ENCODE results near the gene KCNF1. TPM values are rescaled to one million over a fixed set of nuclear protein-coding genes. Genes with fewer than 3 reads are reported as not detected.
A peak's percentile ranks its signal among the peaks of the same experiment; 100 is the strongest.

Gene KCNF1
- polyA plus RNA-seq, 3 donors = not detected

DNA sequence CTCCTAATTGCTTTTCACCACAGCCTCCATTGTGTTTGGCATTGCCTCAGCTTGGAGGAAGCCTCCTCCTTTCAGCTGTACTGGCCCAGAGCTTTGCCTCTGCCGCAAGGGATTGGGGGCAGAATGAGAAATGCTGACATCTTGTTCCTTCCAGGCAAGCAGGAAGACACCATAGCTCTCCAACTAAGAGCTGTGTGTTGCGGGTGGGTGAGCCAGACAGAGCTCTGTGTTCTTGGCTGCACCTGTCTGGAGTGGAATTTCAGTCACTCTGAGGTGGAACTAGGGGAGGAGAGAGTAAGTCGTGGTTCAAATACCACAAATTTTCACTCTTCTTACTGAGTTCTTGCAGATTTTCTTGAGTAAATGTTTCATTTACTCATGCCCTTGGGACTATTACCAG, 36.6 kb upstream of the KCNF1 start:
- WGBS (ENCODE audit: insufficient coverage) = 100% methylated on average over 1 of the region's 3 CpGs
- no peak for TF ChIP-seq CTCF (IDR thresholded peaks at IDR 0.05)
- no peak for DNase-seq
- H4K20me1 ChIP-seq (ENCODE audit: insufficient read depth, low read length) = no peaks in the 10 kb centered on the region
- no peak overlapping the region for H3K4me3 ChIP-seq (replicated peaks in 1 of 3; ENCODE audit: low read depth in 2 of 3, low read length in 3 of 3)
- H3K9me3 ChIP-seq (replicated peaks in 1 of 2; ENCODE audit: control insufficient read depth in 1 of 2, insufficient read depth in 1 of 2, low read length in 2 of 2) = peaks cover 0 to 4% of the 10 kb centered on the region in 2 donors
- H3K79me2 ChIP-seq (ENCODE audit: insufficient read depth, low read length) = no peaks in the 10 kb centered on the region
- H3K4me2 ChIP-seq (replicated peaks; ENCODE audit: extremely low read depth, low read length, poor library complexity, severe bottlenecking) = no peak overlapping the region
- H3K4me1 ChIP-seq (ENCODE audit: control insufficient read depth in 1 of 2, insufficient read depth in 2 of 2, low read length in 2 of 2) = peaks cover 24 to 31% of the 10 kb centered on the region in 2 donors
- no peak overlapping the region for H3K4me3 Mint-ChIP-seq
- no peak overlapping the region for H2AFZ ChIP-seq (ENCODE audit: insufficient read depth, low read depth, low read length, poor library complexity, severe bottlenecking)
- no peak overlapping the region for H3K9ac ChIP-seq (ENCODE audit: insufficient read depth, low read length, poor library complexity, severe bottlenecking)
- peaks cover 34% of the 10 kb centered on the region for H3K4me1 Mint-ChIP-seq
- H3K36me3 Mint-ChIP-seq = no peaks in the 10 kb centered on the region
- H3K27me3 Mint-ChIP-seq (ENCODE audit: low read depth in 3 of 3) = peaks cover 0 to 22% (median 11%) of the 10 kb centered on the region in 3 donors
- no peaks in the 10 kb centered on the region for H3K36me3 ChIP-seq (replicated peaks in 1 of 2; ENCODE audit: control insufficient read depth in 1 of 2, insufficient read depth in 2 of 2, low read length in 2 of 2)
- peak overlapping the region in 1 of 7 donors; percentile 59 for H3K27ac Mint-ChIP-seq
- peaks cover 0 to 11% of the 10 kb centered on the region in 2 donors for H3K27me3 ChIP-seq (ENCODE audit: control insufficient read depth in 2 of 2, insufficient read depth in 2 of 2, low read length in 2 of 2)
- peaks cover 5 to 17% (median 10%) of the 10 kb centered on the region in 7 donors for H3K9me3 Mint-ChIP-seq
- intact Hi-C loops (cut with micrococcal nuclease) = no loop called here
- H3K27ac ChIP-seq (ENCODE audit: low read depth in 1 of 2, low read length in 2 of 2) = no peak overlapping the region

- intact Hi-C loops (cut with micrococcal nuclease) = no loop called here
- Histone ChIP-seq H2AFZ (ENCODE audit: insufficient read depth, low read depth, low read length, poor library complexity, severe bottlenecking) (no peak overlapping the region), H3K9ac (ENCODE audit: insufficient read depth, low read length, poor library complexity, severe bottlenecking) (no peak overlapping the region), H3K27me3 (ENCODE audit: control insufficient read depth in 2 of 2, insufficient read depth in 2 of 2, low read length in 2 of 2) (peaks cover 0 to 11% of the 10 kb centered on the region in 2 donors), H3K9me3 (replicated peaks in 1 of 2; ENCODE audit: control insufficient read depth in 1 of 2, insufficient read depth in 1 of 2, low read length in 2 of 2) (peaks cover 0 to 4% of the 10 kb centered on the region in 2 donors), H4K20me1 (ENCODE audit: insufficient read depth, low read length) (no peaks in the 10 kb centered on the region), H3K27ac (ENCODE audit: low read depth in 1 of 2, low read length in 2 of 2) (peak overlapping the region in 1 of 2 donors; percentile 71), H3K4me1 (ENCODE audit: control insufficient read depth in 1 of 2, insufficient read depth in 2 of 2, low read length in 2 of 2) (peaks cover 24 to 35% of the 10 kb centered on the region in 2 donors), H3K36me3 (replicated peaks in 1 of 2; ENCODE audit: control insufficient read depth in 1 of 2, insufficient read depth in 2 of 2, low read length in 2 of 2) (no peaks in the 10 kb centered on the region), H3K4me2 (replicated peaks; ENCODE audit: extremely low read depth, low read length, poor library complexity, severe bottlenecking) (peak overlapping the region; percentile 37), H3K4me3 (replicated peaks in 1 of 3; ENCODE audit: low read depth in 2 of 3, low read length in 3 of 3) (no peak overlapping the region), H3K79me2 (ENCODE audit: insufficient read depth, low read length) (no peaks in the 10 kb centered on the region)
- Mint-ChIP-seq H3K4me1 (peaks cover 43% of the 10 kb centered on the region), H3K36me3 (no peaks in the 10 kb centered on the region), H3K4me3 (peak overlapping the region in 1 of 2 donors; percentile 51), H3K27me3 (ENCODE audit: low read depth in 3 of 3) (peaks cover 0 to 21% (median 11%) of the 10 kb centered on the region in 3 donors), H3K9me3 (peaks cover 5 to 17% (median 10%) of the 10 kb centered on the region in 7 donors), H3K27ac (peak overlapping the region; percentile 78 to 94 (median 89))
- no CpG with 5 or more reads among the region's 3 CpGs for WGBS (ENCODE audit: insufficient coverage)
- TF ChIP-seq CTCF (IDR thresholded peaks at IDR 0.05) = no peak
- DNase-seq = peak; percentile 23 to 85 (median 76)
Observed at GRCh38 chr2:10876394-10876793, 35.3 kb upstream of the KCNF1 start.

Data from CD14-positive monocyte (primary cell).